ENCODE data around the gene TRIM72.

DNA sequence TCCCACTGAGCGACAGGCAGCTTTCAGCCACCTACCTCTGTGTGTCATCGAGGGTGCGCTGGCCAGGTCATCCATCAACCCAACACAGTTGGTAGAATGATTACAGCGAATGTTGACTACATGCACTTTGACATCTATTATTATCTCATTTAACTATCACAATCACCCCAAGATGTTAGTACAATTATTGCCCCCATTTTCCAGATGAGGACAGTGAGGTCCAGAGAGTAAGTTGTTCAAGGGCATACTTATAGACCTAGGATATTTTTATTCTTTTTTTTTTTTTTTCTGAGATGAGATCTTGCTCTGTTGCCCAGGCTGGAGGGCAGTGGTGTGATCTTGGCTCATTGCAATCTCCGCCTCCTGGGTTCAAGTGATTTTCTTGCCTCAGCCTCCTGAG is 37.5 kb downstream of the TRIM72 start:
- no peak for TF ChIP-seq CTCF (IDR thresholded peaks at IDR 0.05; ENCODE audit: low read depth, low read length)
- TF ChIP-seq MAX (IDR thresholded peaks at IDR 0.05; ENCODE audit: low read depth, low read length), result no peak

Data from NB4 (cell line).